ENCODE measurements around the gene PGLYRP3. TPM values are rescaled to one million over a fixed set of nuclear protein-coding genes. Genes with fewer than 3 reads are reported as not detected.
A peak's percentile ranks its signal among the peaks of the same experiment; 100 is the strongest.

Gene PGLYRP3
- polyA plus RNA-seq = under 1 TPM in 1 of 4 donors, not detected in 3; 0.07 TPM
- long read RNA-seq, donor 1 = 0 reads
- long read RNA-seq, donor 2 = 0 reads
- long read RNA-seq, donor 3 = 0 reads
- long read RNA-seq, donor 4 = 0 reads
- long read RNA-seq, donor 5 = 0 reads
- long read RNA-seq, donor 6 = 0 reads
- long read RNA-seq, donor 7 = 0 reads
- long read RNA-seq, donor 8 = 0 reads
- long read RNA-seq, donor 9 = 0 reads
- long read RNA-seq, donor 10 = 0 reads

- H3K4me3 ChIP-seq (ENCODE audit: low read depth in 1 of 3, low read length in 3 of 3) = no peak within 1 kb of the TSS
- H3K27me3 ChIP-seq (ENCODE audit: control insufficient read depth in 3 of 3, insufficient read depth in 3 of 3, low read length in 3 of 3) = peaks cover 0 to 3% (median 3%) of the 10 kb centered on the region in 3 donors
- no peaks in the 10 kb centered on the region for H3K36me3 ChIP-seq (ENCODE audit: control insufficient read depth in 3 of 3, insufficient read depth in 2 of 3, low read depth in 1 of 3, low read length in 3 of 3)
- DNase-seq (peak; percentile 5 to 12), FAIRE-seq (no peak)
- 36 to 71% (median 40%) methylated on average over 4 of the region's 4 CpGs for WGBS, 3 donors
- no peaks in the 10 kb centered on the region for H3K9me3 ChIP-seq (ENCODE audit: control insufficient read depth in 2 of 2, insufficient read depth in 1 of 2, low read depth in 1 of 2, low read length in 1 of 2)
- H3K4me1 ChIP-seq (ENCODE audit: control insufficient read depth in 3 of 3, insufficient read depth in 2 of 3, low read depth in 1 of 3, low read length in 2 of 3) = no peaks in the 10 kb centered on the region
- no peak within 1 kb of the TSS for H3K27ac ChIP-seq (ENCODE audit: low read depth in 1 of 3, low read length in 2 of 3)
Measured at GRCh38 chr1:153312570-153313186, at the start of gene PGLYRP3. TSS of gene PGLYRP3 (minus strand) at chr1:153312952. CDS start at chr1:153310665, 2,287 bp downstream.

- DNase-seq (no peak), FAIRE-seq (no peak)
- no peaks in the 10 kb centered on the region for H3K27me3 ChIP-seq (ENCODE audit: control insufficient read depth in 3 of 3, insufficient read depth in 3 of 3, low read length in 3 of 3)
- no peak overlapping the region for H3K4me3 ChIP-seq (ENCODE audit: low read depth in 1 of 3, low read length in 3 of 3)
- peaks cover 0 to 66% (median 0%) of the 10 kb centered on the region in 3 donors for H3K4me1 ChIP-seq (ENCODE audit: control insufficient read depth in 3 of 3, insufficient read depth in 2 of 3, low read depth in 1 of 3, low read length in 2 of 3)
- H3K9me3 ChIP-seq (ENCODE audit: control insufficient read depth in 2 of 2, insufficient read depth in 1 of 2, low read depth in 1 of 2, low read length in 1 of 2) = no peaks in the 10 kb centered on the region
- 72 to 85% (median 72%) methylated on average over 3 of the region's 3 CpGs for WGBS, 3 donors
- H3K27ac ChIP-seq (ENCODE audit: low read depth in 1 of 3, low read length in 2 of 3) = no peak overlapping the region
- H3K36me3 ChIP-seq (ENCODE audit: control insufficient read depth in 3 of 3, insufficient read depth in 2 of 3, low read depth in 1 of 3, low read length in 3 of 3) = peaks cover 0 to 2% (median 0%) of the 10 kb centered on the region in 3 donors
Measured at GRCh38 chr1:153362187-153362775, 49.5 kb upstream of the PGLYRP3 start.

GRCh38 chr1:153361480-153362109 lies 48.8 kb upstream of the PGLYRP3 start:
- Histone ChIP-seq H3K36me3 (ENCODE audit: control insufficient read depth in 3 of 3, insufficient read depth in 2 of 3, low read depth in 1 of 3, low read length in 3 of 3) (peaks cover 0 to 2% (median 0%) of the 10 kb centered on the region in 3 donors), H3K27me3 (ENCODE audit: control insufficient read depth in 3 of 3, insufficient read depth in 3 of 3, low read length in 3 of 3) (no peaks in the 10 kb centered on the region), H3K27ac (ENCODE audit: low read depth in 1 of 3, low read length in 2 of 3) (no peak overlapping the region), H3K9me3 (ENCODE audit: control insufficient read depth in 2 of 2, insufficient read depth in 1 of 2, low read depth in 1 of 2, low read length in 1 of 2) (no peaks in the 10 kb centered on the region), H3K4me3 (ENCODE audit: low read depth in 1 of 3, low read length in 3 of 3) (no peak overlapping the region), H3K4me1 (ENCODE audit: control insufficient read depth in 3 of 3, insufficient read depth in 2 of 3, low read depth in 1 of 3, low read length in 2 of 3) (peaks cover 0 to 70% (median 0%) of the 10 kb centered on the region in 3 donors)
- WGBS, 3 donors = 75 to 83% (median 79%) methylated on average over 4 of the region's 4 CpGs
- no peak for DNase-seq
- no peak for FAIRE-seq

GRCh38 chr1:153360592-153361479 lies 48.1 kb upstream of the PGLYRP3 start:
- no peaks in the 10 kb centered on the region for H3K27me3 ChIP-seq (ENCODE audit: control insufficient read depth in 3 of 3, insufficient read depth in 3 of 3, low read length in 3 of 3)
- 84 to 85% (median 84%) methylated on average over 11 of the region's 11 CpGs for WGBS, 3 donors
- no peak for DNase-seq
- H3K27ac ChIP-seq (ENCODE audit: low read depth in 1 of 3, low read length in 2 of 3) = no peak overlapping the region
- no peaks in the 10 kb centered on the region for H3K9me3 ChIP-seq (ENCODE audit: control insufficient read depth in 2 of 2, insufficient read depth in 1 of 2, low read depth in 1 of 2, low read length in 1 of 2)
- peaks cover 0 to 2% (median 0%) of the 10 kb centered on the region in 3 donors for H3K36me3 ChIP-seq (ENCODE audit: control insufficient read depth in 3 of 3, insufficient read depth in 2 of 3, low read depth in 1 of 3, low read length in 3 of 3)
- no peak overlapping the region for H3K4me3 ChIP-seq (ENCODE audit: low read depth in 1 of 3, low read length in 3 of 3)
- peaks cover 0 to 70% (median 0%) of the 10 kb centered on the region in 3 donors for H3K4me1 ChIP-seq (ENCODE audit: control insufficient read depth in 3 of 3, insufficient read depth in 2 of 3, low read depth in 1 of 3, low read length in 2 of 3)
- FAIRE-seq = no peak

GRCh38 chr1:153360190-153360589 lies 47.4 kb upstream of the PGLYRP3 start:
- Histone ChIP-seq H3K36me3 (ENCODE audit: control insufficient read depth in 3 of 3, insufficient read depth in 2 of 3, low read depth in 1 of 3, low read length in 3 of 3) (peaks cover 0 to 2% (median 0%) of the 10 kb centered on the region in 3 donors), H3K27ac (ENCODE audit: low read depth in 1 of 3, low read length in 2 of 3) (no peak overlapping the region), H3K4me1 (ENCODE audit: control insufficient read depth in 3 of 3, insufficient read depth in 2 of 3, low read depth in 1 of 3, low read length in 2 of 3) (peaks cover 0 to 64% (median 0%) of the 10 kb centered on the region in 3 donors), H3K27me3 (ENCODE audit: control insufficient read depth in 3 of 3, insufficient read depth in 3 of 3, low read length in 3 of 3) (no peaks in the 10 kb centered on the region), H3K4me3 (ENCODE audit: low read depth in 1 of 3, low read length in 3 of 3) (no peak overlapping the region), H3K9me3 (ENCODE audit: control insufficient read depth in 2 of 2, insufficient read depth in 1 of 2, low read depth in 1 of 2, low read length in 1 of 2) (peaks cover 0 to 5% of the 10 kb centered on the region in 2 donors)
- DNase-seq (no peak), FAIRE-seq (no peak)
- 82 to 91% (median 88%) methylated on average over 2 of the region's 2 CpGs for WGBS, 3 donors

- no peak for DNase-seq
- no peak overlapping the region for H3K4me3 ChIP-seq (ENCODE audit: low read depth in 1 of 3, low read length in 3 of 3)
- H3K4me1 ChIP-seq (ENCODE audit: control insufficient read depth in 3 of 3, insufficient read depth in 2 of 3, low read depth in 1 of 3, low read length in 2 of 3) = peaks cover 0 to 55% (median 0%) of the 10 kb centered on the region in 3 donors
- peaks cover 0 to 5% of the 10 kb centered on the region in 2 donors for H3K9me3 ChIP-seq (ENCODE audit: control insufficient read depth in 2 of 2, insufficient read depth in 1 of 2, low read depth in 1 of 2, low read length in 1 of 2)
- FAIRE-seq = no peak
- H3K36me3 ChIP-seq (ENCODE audit: control insufficient read depth in 3 of 3, insufficient read depth in 2 of 3, low read depth in 1 of 3, low read length in 3 of 3) = peaks cover 0 to 2% (median 0%) of the 10 kb centered on the region in 3 donors
- H3K27me3 ChIP-seq (ENCODE audit: control insufficient read depth in 3 of 3, insufficient read depth in 3 of 3, low read length in 3 of 3) = no peaks in the 10 kb centered on the region
- 87 to 94% (median 92%) methylated on average over 6 of the region's 6 CpGs for WGBS, 3 donors
- H3K27ac ChIP-seq (ENCODE audit: low read depth in 1 of 3, low read length in 2 of 3) = no peak overlapping the region
Measured at GRCh38 chr1:153359241-153359640, 46.5 kb upstream of the PGLYRP3 start.

GRCh38 chr1:153358691-153358975 lies 45.9 kb upstream of the PGLYRP3 start:
- WGBS, 3 donors = 91 to 96% (median 91%) methylated on average over 3 of the region's 3 CpGs

More at GRCh38 chr1:153358691-153358975, 45.9 kb upstream of the PGLYRP3 start:
- Histone ChIP-seq H3K9me3 (ENCODE audit: control insufficient read depth in 2 of 2, insufficient read depth in 1 of 2, low read depth in 1 of 2, low read length in 1 of 2) (peaks cover 0 to 5% of the 10 kb centered on the region in 2 donors), H3K27me3 (ENCODE audit: control insufficient read depth in 3 of 3, insufficient read depth in 3 of 3, low read length in 3 of 3) (no peaks in the 10 kb centered on the region), H3K27ac (ENCODE audit: low read depth in 1 of 3, low read length in 2 of 3) (no peak overlapping the region), H3K36me3 (ENCODE audit: control insufficient read depth in 3 of 3, insufficient read depth in 2 of 3, low read depth in 1 of 3, low read length in 3 of 3) (peaks cover 0 to 2% (median 0%) of the 10 kb centered on the region in 3 donors), H3K4me3 (ENCODE audit: low read depth in 1 of 3, low read length in 3 of 3) (no peak overlapping the region), H3K4me1 (ENCODE audit: control insufficient read depth in 3 of 3, insufficient read depth in 2 of 3, low read depth in 1 of 3, low read length in 2 of 3) (peaks cover 0 to 49% (median 0%) of the 10 kb centered on the region in 3 donors)
- no peak for DNase-seq
- no peak for FAIRE-seq

All from small intestine (tissue), 16 donors.